ENCODE measurements around the gene BIVM.
"Not testable (repeated sequence)": the region's sequence is repeated elsewhere in the genome, so short reads cannot be mapped to it uniquely, and the experiment has no call there.

Gene BIVM

GRCh38 chr13:102798581-102799425 is at the start of gene BIVM, which contains the start of gene POGLUT2:
Gene BIVM (plus strand): TSS chr13:102799119. CDS start chr13:102807268, 8,149 bp downstream.
Gene POGLUT2 (minus strand): TSS chr13:102798976. CDS start chr13:102798670, 306 bp downstream.
- DNase-seq, result peak; percentile 82

DNA sequence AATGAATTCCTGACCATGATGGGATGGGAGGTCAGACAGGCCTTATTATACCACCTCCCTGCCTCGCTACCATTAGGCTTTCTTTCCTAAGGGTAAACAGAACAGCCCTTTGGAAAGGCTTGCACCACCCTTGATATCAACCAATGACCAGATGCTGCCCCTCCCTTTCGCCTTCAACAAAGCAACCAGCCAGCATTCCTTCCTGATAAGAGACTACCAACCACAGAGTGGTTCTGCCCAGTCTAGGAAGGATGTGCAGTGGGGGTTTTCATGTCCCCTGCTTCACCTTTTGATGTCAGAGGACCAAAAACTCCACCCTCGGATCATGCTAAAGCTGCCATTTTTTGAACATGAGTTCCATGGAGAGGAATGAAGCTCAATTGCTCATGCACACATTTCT is 47.0 kb upstream of the BIVM start:
- no peak for DNase-seq

GRCh38 chr13:102757006-102757405 is 41.9 kb upstream of the BIVM start:
- DNase-seq, result no peak

DNA sequence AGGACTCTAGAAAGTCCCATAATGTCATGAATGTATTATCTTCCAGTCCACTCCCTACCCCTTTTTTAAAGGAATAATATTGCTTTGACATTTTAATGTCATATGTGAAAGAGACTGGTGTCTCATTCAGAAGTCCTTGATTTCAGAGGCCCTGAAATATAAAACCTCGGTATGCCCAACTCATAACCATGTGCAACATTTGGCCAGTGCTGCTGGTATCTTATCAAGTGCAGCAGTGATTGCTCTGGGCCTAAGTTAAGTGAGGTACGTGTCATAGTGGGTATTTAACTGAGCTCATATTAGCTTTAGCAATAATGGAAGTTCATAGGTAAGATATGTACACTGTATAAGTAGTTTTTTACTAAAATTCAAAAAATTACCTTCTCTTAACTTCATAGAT is 40.1 kb upstream of the BIVM start:
- no peak for DNase-seq

- no peak for DNase-seq
Measured at GRCh38 chr13:102761071-102761470, 37.8 kb upstream of the BIVM start.

- DNase-seq, result no peak
Measured at GRCh38 chr13:102763741-102764140, 35.2 kb upstream of the BIVM start.

DNA sequence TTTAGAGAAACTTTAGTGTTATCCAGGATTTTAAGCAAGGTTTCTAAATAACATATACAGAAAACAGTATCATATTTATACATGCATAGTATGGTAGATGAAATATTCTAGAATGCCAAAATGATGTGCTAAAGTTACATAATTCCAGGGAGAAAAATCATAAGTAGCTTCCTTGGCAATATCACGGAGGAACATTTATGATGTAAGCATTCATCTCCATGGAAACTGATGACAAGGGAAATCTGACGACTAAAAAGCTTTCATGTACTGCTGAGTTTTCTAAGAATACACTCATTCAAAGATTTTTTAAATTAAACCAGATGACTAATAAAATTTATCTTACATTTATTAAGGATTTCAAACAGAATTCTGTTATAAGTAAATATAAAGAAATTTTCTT is 30.0 kb upstream of the BIVM start:
- no peak for DNase-seq

DNA sequence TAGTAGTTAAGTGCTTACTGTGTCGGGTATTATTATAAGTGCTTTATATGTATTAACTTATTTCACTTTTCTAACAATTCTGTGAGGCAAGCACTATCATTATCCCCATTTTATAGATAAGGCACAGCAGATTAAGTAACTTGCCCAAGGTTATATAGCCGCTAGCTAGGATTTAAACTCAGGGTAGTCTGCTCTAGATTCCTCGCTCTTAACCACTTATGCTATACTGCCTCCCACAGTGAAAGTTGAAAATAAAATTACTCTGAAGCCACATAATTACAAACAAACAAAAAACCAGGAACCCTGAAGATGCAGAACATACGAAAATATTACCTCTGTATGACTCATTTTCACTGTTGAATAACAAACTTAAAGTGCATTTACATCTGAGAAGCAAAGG is 29.2 kb upstream of the BIVM start:
- DNase-seq, result no peak

GRCh38 chr13:102770435-102770834 is 28.5 kb upstream of the BIVM start:
- DNase-seq, result no peak

GRCh38 chr13:102771298-102772041 is 27.4 kb upstream of the BIVM start:
- peak; percentile 57 for DNase-seq

DNA sequence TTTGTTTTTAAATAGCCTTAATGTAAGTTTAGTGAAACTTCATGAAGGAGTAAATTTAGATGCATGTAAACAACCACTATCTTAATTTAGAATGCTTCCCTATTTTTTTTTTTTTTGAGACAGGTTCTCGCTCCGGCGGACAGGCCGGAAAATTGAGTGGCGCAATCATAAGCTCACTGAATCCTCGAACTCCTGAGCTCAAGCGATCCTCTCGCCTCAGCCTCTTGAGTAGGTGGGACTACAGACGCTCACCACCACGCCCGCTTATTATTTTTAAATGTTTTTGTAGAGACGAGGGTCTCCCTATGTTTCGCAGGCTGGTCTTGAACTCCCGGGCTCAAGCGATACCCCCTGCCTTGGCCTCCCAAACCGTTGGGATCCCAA is 26.9 kb upstream of the BIVM start:
- DNase-seq, result peak; percentile 62

GRCh38 chr13:102773441-102774213 is 25.3 kb upstream of the BIVM start, which contains the start of gene TEX30:
Gene TEX30 (minus strand): TSS chr13:102773786. CDS start chr13:102770026, 3,760 bp downstream.
- peak; percentile 85 for DNase-seq

- DNase-seq, result no peak
Measured at GRCh38 chr13:102774214-102774568, 24.7 kb upstream of the BIVM start.

DNA sequence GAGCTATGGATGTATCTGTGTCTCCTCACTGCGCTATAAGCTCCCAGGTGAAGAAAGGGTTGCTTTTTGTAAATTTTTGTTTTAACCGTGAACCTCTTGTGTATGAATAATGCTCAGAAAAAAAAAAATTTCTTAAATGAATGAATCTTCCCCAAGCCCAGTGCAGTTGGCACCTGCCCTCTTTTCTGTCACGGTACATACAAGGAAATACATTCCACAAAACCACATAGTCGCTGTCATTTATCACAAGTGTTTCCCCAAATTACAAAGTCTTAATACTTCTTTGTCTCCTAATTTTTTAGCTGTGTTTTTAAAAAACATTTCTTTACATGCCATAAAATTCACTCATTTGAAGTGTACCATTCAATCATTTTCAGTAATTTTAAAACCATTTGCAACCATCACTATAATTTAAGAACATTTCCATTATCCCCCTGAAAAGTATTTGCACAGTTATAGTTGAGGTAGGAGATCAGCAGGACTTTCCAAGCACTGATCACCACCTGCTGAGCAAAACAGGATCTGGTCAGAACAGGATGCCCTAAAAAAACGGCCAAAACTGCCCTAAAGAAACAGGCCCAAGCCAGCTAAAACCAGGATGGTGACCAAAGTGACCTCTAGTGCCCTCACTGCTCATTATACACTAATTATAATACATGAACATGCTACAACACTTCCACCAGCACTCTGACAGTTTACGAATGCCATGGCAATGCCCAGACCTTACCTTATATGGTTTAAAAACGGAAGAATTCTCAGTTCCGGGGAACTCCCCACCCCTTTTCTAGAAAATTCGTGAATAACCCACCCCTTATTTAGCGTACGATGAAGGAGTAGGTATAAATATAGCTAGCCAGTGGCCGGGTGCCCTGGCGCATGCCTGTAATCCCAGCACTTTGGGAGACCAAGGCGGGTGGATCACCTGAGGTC is 24.1 kb upstream of the BIVM start:
- peak; percentile 86 for DNase-seq

- no peak for DNase-seq
Measured at GRCh38 chr13:102776271-102776670, 22.6 kb upstream of the BIVM start.

DNA sequence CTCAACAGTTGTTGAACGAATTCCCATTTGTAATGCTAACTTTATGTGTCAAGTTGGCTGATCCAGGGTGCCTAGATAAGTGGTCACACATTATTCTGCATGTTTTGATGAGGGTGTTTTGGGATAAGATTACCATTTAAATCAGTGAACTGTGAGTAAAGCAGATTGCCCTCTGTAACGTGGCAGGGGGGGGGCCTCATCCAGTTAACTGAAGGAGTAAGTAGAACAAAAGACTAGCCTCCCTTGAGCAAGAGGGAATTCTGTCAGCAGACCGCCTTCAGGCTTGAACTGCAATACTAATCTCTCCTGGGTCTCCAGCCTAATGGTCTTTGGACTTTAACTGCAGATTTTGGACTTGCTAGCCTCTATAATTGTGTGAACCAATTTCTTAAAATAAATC is 21.2 kb upstream of the BIVM start:
- DNase-seq, result no peak

DNA sequence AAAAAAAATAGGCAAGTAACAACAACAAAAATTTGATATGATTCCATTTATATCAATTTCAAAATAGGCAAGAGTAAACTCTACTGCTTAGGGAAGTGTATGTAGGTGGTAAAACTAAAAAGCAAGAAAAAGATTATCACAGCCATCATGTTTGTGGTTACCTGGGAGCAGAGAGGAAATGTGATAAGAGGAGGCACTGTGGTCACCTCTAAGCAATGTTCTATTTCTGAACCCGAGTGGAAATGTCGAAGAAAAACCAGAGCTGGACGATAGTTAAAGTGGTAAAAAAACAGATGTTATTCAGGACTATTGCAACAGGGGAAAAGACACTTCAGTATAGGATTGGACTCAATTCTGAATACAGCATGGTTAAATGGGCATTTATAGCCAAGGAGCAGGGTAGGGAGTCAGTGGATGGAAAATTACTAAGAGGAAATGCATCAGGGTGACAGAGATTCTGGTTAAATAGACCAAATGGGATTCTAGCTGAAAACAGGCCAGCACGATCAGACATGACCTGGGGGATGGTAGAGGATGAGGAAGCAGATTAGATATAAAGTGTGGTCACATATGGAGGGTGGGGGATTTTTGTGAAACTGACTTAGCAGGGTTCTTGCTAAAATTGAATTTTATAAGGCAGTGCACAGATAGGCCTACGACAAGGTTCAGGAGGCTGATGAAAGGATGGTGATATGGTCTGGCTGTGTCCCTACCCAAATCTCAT is 19.3 kb upstream of the BIVM start:
- peak; percentile 99 for DNase-seq

- DNase-seq, result not testable (repeated sequence)
Measured at GRCh38 chr13:102780656-102781055, 18.3 kb upstream of the BIVM start.

GRCh38 chr13:102781591-102781990 is 17.3 kb upstream of the BIVM start:
- DNase-seq, result no peak

GRCh38 chr13:102784483-102784882 is 14.4 kb upstream of the BIVM start:
- DNase-seq, result no peak

- DNase-seq, result no peak
Measured at GRCh38 chr13:102788683-102789082, 10.2 kb upstream of the BIVM start.
